Ectodermal cell (in vitro differentiated cells): ENCODE data around the gene TMEM52B.

Experiments
- H3K27ac ChIP-seq: 2 replicates; pipeline ENCODE4 v1.7.0; 2013; ENCODE audit warnings: mild to moderate bottlenecking, low read depth, low read length; ENCODE audit not compliant: insufficient read depth, poor library complexity, severe bottlenecking
- H3K27me3 ChIP-seq: 2 replicates; pipeline ENCODE4 v1.7.0; 2013; ENCODE audit warnings: mild to moderate bottlenecking, low read length; ENCODE audit not compliant: insufficient read depth, control insufficient read depth, poor library complexity, severe bottlenecking
- H3K36me3 ChIP-seq: one replicate; pipeline ENCODE4 v1.7.0; 2013; ENCODE audit warnings: low read length; ENCODE audit not compliant: control insufficient read depth, insufficient read depth
- H3K4me1 ChIP-seq: one replicate; pipeline ENCODE4 v1.7.0; 2013; ENCODE audit warnings: low read length; ENCODE audit not compliant: control insufficient read depth, insufficient read depth
- H3K4me3 ChIP-seq: 2 replicates; pipeline ENCODE4 v1.7.0; 2013; ENCODE audit warnings: low read depth, low read length, control low read depth; ENCODE audit not compliant: insufficient read depth
- H3K9me3 ChIP-seq: 2 replicates; pipeline ENCODE4 v1.7.0; 2013; ENCODE audit warnings: mild to moderate bottlenecking, low read length, moderate library complexity; ENCODE audit not compliant: control insufficient read depth
- WGBS, 2 experiments: methylation state at CpG; one replicate each; pipeline ENCODE4 v1.1.7; 2013; ENCODE audit warnings: missing lambda C conversion rate in 2 of 2; 5-methylcytosine and 5-hydroxymethylcytosine counted together

The TMEM52B gene

DNA sequence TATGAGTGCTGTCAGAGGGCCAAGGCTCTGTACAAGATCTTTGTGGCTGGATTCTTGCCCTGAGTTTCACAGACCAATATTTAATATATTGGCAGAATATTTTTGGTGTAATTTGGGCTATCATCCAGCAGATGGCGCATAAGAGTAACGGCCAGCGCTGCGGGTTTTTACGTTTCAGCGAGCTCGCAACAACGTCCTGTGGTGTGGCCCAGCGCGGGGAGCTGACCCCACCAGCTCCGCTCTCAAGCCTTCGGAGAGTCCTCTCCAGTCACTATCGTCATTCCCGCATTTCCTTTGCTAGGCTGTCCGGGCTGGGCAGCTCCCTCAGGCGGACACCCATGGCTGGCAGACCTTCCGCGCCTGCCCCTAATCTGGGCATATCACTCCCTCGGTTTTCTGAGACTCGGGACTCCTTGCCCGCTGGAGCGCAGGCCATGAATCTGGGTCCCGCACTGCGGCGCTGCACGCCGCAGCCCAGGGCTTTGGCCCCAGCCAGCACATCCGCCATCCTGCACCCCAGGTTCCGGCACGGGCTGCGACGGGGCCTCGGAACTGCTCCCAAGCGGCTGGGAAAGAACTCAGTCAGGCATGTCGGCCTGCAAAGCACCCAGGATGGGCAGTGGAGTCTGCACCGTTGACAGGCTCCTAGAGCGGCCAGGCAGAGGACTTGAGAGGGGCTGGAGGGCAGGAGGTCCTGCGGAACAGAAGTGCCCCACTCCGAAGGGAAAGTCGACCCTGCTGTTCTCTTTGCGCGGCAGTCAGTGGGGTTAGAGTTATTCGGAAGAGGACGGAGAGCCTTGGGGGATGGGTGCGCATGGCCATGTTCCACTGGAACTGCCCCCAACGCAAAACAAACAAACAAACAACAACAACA, 25.3 kb upstream of the TMEM52B start:
- Histone ChIP-seq H3K27ac (peak overlapping the region; percentile 19), H3K4me3 (peak overlapping the region; percentile 51), H3K4me1 (no peaks in the 10 kb centered on the region), H3K27me3 (no peaks in the 10 kb centered on the region), H3K9me3 (no peaks in the 10 kb centered on the region), H3K36me3 (no peaks in the 10 kb centered on the region)
- 7 to 9% methylated on average over 43 to 46 of the region's 46 CpGs for WGBS, 2 experiments

DNA sequence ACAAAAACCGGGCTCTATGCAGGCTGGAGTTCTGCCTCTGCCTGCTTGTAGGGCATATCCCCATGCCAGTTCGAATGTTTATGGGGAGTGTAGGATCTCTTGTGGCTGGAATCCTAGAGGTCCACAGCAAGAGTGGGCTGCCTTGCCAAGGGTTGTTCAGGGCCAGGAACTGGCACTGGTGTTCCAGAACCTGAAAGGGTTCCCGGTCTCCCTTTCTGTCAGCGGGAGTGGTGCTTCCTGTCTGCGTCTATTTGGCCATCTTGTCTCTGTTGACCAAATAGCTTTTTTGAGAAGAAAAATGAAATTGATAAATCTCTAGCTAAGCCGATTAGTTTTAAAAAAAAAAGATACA, 24.7 kb upstream of the TMEM52B start:
- Histone ChIP-seq H3K27ac (no peak overlapping the region), H3K9me3 (no peaks in the 10 kb centered on the region), H3K4me3 (peak overlapping the region; percentile 51), H3K4me1 (no peaks in the 10 kb centered on the region), H3K27me3 (no peaks in the 10 kb centered on the region), H3K36me3 (no peaks in the 10 kb centered on the region)
- WGBS, 2 experiments, result 75 to 78% methylated on average over 5 to 6 of the region's 6 CpGs

- no peaks in the 10 kb centered on the region for H3K9me3 ChIP-seq
- no peak overlapping the region for H3K27ac ChIP-seq
- no peaks in the 10 kb centered on the region for H3K4me1 ChIP-seq
- no peaks in the 10 kb centered on the region for H3K27me3 ChIP-seq
- no peaks in the 10 kb centered on the region for H3K36me3 ChIP-seq
- H3K4me3 ChIP-seq, result no peak overlapping the region
- 92 to 95% methylated on average over 1 to 3 of the region's 3 CpGs for WGBS, 2 experiments
Observed at GRCh38 chr12:10155966-10156365, 22.9 kb upstream of the TMEM52B start.

DNA sequence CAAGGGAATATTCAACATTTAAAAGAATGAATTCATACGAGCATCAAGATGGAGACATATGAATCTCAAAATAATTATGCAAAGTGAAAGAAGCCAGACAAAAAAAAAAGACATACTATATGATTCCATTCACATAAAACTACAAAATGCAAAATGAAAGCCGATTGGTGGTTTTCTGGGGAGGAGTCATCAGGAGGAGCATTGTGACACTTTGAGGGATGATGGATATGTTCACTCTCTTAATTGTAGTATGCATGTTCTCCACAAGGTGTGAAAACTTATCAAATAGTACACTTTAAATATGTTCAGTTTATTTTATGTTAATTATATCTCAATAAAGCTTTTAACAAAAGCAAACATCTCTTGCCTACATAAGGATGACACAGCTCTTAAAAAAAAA, 20.4 kb upstream of the TMEM52B start:
- WGBS, 2 experiments, result 17% methylated on average over 1 of the region's 2 CpGs; no CpG with 5 or more reads in 1 of the 2 experiments

DNA sequence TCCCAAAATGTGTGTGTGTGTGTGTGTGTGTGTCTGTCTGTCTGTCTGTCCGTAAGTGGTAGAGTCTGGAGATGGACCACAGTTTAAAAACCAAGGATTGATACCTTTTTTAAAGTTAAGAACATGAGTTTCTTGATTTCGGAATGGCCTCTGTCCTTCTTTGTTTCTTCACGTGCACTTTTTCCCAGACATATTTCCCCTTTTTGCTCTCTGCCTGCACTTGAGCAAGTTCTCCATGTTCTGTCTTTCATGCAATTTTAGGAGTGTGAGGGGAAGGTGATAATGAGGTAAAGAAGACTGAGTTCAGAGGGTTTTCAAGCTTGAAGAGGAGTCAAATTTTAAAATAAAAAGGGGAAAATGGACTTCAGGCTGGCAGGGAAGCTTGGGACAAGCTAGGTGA, 19.6 kb upstream of the TMEM52B start:
- H3K27ac ChIP-seq, result no peak overlapping the region
- H3K4me3 ChIP-seq, result no peak overlapping the region
- H3K36me3 ChIP-seq, result no peaks in the 10 kb centered on the region
- H3K4me1 ChIP-seq, result no peaks in the 10 kb centered on the region
- 76 to 77% methylated on average over 3 of the region's 3 CpGs for WGBS, 2 experiments
- no peaks in the 10 kb centered on the region for H3K27me3 ChIP-seq
- no peaks in the 10 kb centered on the region for H3K9me3 ChIP-seq

More for the DNA sequence above, 20.4 kb upstream of the TMEM52B start:
- Histone ChIP-seq H3K27me3 (no peaks in the 10 kb centered on the region), H3K9me3 (no peaks in the 10 kb centered on the region), H3K4me1 (no peaks in the 10 kb centered on the region), H3K27ac (no peak overlapping the region), H3K36me3 (no peaks in the 10 kb centered on the region), H3K4me3 (no peak overlapping the region)

DNA sequence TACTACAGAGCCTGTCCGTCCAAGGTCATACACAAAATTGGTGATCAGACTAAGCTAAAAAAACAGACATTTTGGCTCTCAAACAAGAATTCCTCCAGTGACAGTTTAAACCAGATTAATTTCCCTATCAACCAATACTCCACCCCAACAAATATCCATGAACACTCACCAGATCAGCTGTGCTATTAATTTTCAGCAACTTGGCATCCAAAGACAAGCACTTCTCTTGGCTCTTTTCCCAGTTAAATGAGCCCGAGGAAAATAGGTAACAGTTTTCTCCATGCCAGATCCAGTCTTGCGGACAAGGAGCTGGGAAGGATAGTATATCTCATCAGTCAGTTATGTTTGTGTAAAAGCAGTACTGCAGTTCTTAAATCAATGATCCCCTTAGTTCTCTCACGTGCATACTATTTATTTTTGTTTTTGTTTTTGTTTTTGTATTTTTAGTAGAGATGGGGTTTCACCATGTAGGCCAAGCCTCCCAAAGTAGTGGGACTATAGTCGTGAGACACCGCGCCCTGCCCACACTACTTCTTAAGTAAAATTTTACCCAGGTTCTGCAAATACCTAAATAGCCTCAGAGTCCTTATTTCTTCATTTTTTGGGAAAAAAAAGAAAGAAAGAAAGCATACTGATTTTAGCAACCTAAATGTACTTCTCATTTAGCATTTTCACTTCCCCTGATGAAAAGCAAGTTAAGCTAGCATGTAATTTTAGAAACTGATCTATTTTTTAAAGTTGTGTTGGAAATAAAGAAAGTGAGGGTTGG, 18.0 kb upstream of the TMEM52B start:
- H3K4me1 ChIP-seq, result no peaks in the 10 kb centered on the region
- H3K27me3 ChIP-seq, result no peaks in the 10 kb centered on the region
- 88 to 94% methylated on average over 6 to 7 of the region's 7 CpGs for WGBS, 2 experiments
- H3K27ac ChIP-seq, result no peak overlapping the region
- no peaks in the 10 kb centered on the region for H3K36me3 ChIP-seq
- no peaks in the 10 kb centered on the region for H3K9me3 ChIP-seq
- H3K4me3 ChIP-seq, result no peak overlapping the region

- no peaks in the 10 kb centered on the region for H3K36me3 ChIP-seq
- 94 to 97% methylated on average over 3 of the region's 3 CpGs for WGBS, 2 experiments
- H3K4me3 ChIP-seq, result no peak overlapping the region
- H3K27ac ChIP-seq, result no peak overlapping the region
- no peaks in the 10 kb centered on the region for H3K27me3 ChIP-seq
- no peaks in the 10 kb centered on the region for H3K4me1 ChIP-seq
- H3K9me3 ChIP-seq, result no peaks in the 10 kb centered on the region
Observed at GRCh38 chr12:10163084-10163483, 15.7 kb upstream of the TMEM52B start.

DNA sequence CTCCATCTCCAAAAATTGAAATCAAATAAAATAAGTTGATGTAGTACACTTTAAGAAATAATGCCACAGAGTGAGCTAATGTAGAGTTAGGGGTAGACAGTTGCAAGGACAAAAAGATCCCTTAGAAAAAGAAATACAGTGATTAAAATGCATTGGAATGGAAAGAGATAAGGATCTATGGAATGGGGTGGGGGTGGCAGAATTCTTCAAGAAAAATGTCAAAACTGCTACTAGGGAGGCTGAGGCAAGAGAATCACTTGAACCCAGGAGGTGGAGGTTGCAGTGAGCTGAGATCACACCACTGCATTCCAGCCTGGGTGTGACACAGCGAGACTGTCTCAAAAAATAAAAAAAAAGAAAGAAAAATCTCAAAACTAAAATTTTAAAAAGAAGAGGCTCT, 13.4 kb upstream of the TMEM52B start:
- Histone ChIP-seq H3K9me3 (no peaks in the 10 kb centered on the region), H3K4me1 (no peaks in the 10 kb centered on the region), H3K27ac (no peak overlapping the region), H3K36me3 (no peaks in the 10 kb centered on the region), H3K27me3 (no peaks in the 10 kb centered on the region), H3K4me3 (no peak overlapping the region)
- 43% methylated on average over 1 of the region's 1 CpG; no CpG with 5 or more reads in 1 of the 2 experiments for WGBS, 2 experiments

- H3K4me3 ChIP-seq, result no peak overlapping the region
- no peaks in the 10 kb centered on the region for H3K4me1 ChIP-seq
- H3K36me3 ChIP-seq, result no peaks in the 10 kb centered on the region
- H3K27ac ChIP-seq, result no peak overlapping the region
- WGBS, 2 experiments, result 69 to 76% methylated on average over 4 to 5 of the region's 5 CpGs
- H3K27me3 ChIP-seq, result no peaks in the 10 kb centered on the region
- no peaks in the 10 kb centered on the region for H3K9me3 ChIP-seq
Observed at GRCh38 chr12:10167599-10167998, 11.2 kb upstream of the TMEM52B start.

DNA sequence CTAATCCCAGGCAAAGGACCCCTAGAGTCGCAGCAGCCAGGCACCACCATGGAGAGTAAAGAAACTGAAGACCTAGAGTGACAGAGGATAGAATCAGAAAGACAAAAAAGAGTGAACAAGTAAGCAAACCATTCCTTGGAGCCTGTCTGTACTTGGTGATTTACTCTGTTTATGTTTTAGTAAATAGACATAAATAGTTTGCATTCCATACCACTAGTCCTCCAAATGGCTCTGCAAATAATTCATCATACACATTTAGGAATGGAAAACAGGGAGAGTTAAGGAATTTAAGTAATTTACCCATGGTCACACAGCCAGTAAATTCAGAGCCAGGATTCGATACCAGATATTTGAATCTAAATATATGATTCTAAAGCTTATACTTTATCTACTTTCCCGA, 9.7 kb upstream of the TMEM52B start:
- 84 to 93% methylated on average over 2 to 3 of the region's 3 CpGs for WGBS, 2 experiments
- H3K36me3 ChIP-seq, result no peaks in the 10 kb centered on the region
- H3K27me3 ChIP-seq, result no peaks in the 10 kb centered on the region
- H3K9me3 ChIP-seq, result no peaks in the 10 kb centered on the region
- no peaks in the 10 kb centered on the region for H3K4me1 ChIP-seq
- no peak overlapping the region for H3K4me3 ChIP-seq
- no peak overlapping the region for H3K27ac ChIP-seq
